K562 (cell line): ENCODE data around the gene EBI3. TPM values are rescaled to one million over a fixed set of nuclear protein-coding genes. Genes with fewer than 3 reads are reported as not detected.

ENCODE experiments used
- GTF2A2 ChIP-seq: IDR thresholded peaks from 2 replicates; pipeline ENCODE4 v1.6.1; 2016; ENCODE audit warnings: mild to moderate bottlenecking, missing genetic modification characterization, missing compliant biosample characterization
- IRF2 ChIP-seq: sonication (generic); formaldehyde crosslinking; IDR thresholded peaks from 2 replicates; pipeline ENCODE4 v1.8.1; 2022; ENCODE audit warnings: mild to moderate bottlenecking, missing genetic modification reagents
- KDM1A ChIP-seq, 2 experiments: fragments of 450-650 bp; IDR thresholded peaks; 2 replicates each; pipeline ENCODE4 v1.6.1; 2016; ENCODE audit warnings: mild to moderate bottlenecking in 2 of 2
- KLF13 ChIP-seq: fragments of 450-650 bp; IDR thresholded peaks from 2 replicates; pipeline ENCODE4 v1.6.1; 2016; ENCODE audit warnings: missing genetic modification characterization, low read depth, mild to moderate bottlenecking, missing compliant biosample characterization, moderate library complexity, borderline replicate concordance
- MTA1 ChIP-seq: fragments of 450-650 bp; IDR thresholded peaks from 2 replicates; pipeline ENCODE4 v1.6.1; 2017; ENCODE audit warnings: borderline replicate concordance
- NUFIP1 ChIP-seq: fragments of 450-650 bp; IDR thresholded peaks from 2 replicates; pipeline ENCODE4 v1.6.1; 2018; ENCODE audit not compliant: partially characterized antibody
- PCBP1 ChIP-seq: fragments of 200-400 bp; formaldehyde crosslinking; IDR thresholded peaks from 2 replicates; pipeline ENCODE4 v1.6.1; 2018; ENCODE audit warnings: mild to moderate bottlenecking, low read depth, low read length; ENCODE audit not compliant: poor library complexity, severe bottlenecking
- PHF21A ChIP-seq: fragments of 450-650 bp; IDR thresholded peaks from 2 replicates; pipeline ENCODE4 v1.6.1; 2017; ENCODE audit warnings: low read depth, borderline replicate concordance
- POLR3G ChIP-seq: IDR thresholded peaks from 2 replicates; pipeline ENCODE4 v1.6.1; 2011; ENCODE audit not compliant: insufficient read length, insufficient replicate concordance; ENCODE audit errors: extremely low read depth
- STAG1 ChIP-seq: sonication (generic); formaldehyde crosslinking; IDR thresholded peaks from 2 replicates; pipeline ENCODE4 v1.5.0; 2020; ENCODE audit warnings: missing genetic modification reagents, borderline replicate concordance
- ZNF133 ChIP-seq: fragments of 250-450 bp; sonication (Bioruptor Pico); IDR thresholded peaks from 2 replicates; pipeline ENCODE4 v1.4.0; 2020; ENCODE audit warnings: mild to moderate bottlenecking
- ZNF644 ChIP-seq: fragments of 200-800 bp; sonication (Bioruptor generic); IDR thresholded peaks from 2 replicates; pipeline ENCODE4 v1.6.1; 2016; ENCODE audit warnings: low read depth, missing genetic modification characterization, missing compliant biosample characterization
- ZNF717 ChIP-seq: fragments of 250-450 bp; sonication (Bioruptor Pico); IDR thresholded peaks from 2 replicates; pipeline ENCODE4 v1.5.0; 2021
- polyA plus RNA-seq, 8 experiments: library from polyadenylated mRNA; depleted of rRNA in 4 of 8; stranded (reverse) in 5 of 8; unstranded in 3 of 8; fragments of >200 nt; fragmentation: Nextera tagmentation in 2 of 8; fragmentation: Illumina TruSeq in 1 of 8; extraction: Ambion mirVana in 2 of 8; extraction: Trizol in 1 of 8; gene quantifications; 2 replicates each; pipeline versions ENCODE4 v1.2.1 to v1.2.3, GENCODE V29; 2011 to 2014; ENCODE audit warnings: inconsistent platforms in 1 of 8, missing spikeins in 1 of 8
- total RNA-seq, 7 experiments: library from RNA; depleted of rRNA in 6 of 7; stranded (reverse); fragments of >200 nt in 6 of 7; fragmentation: Illumina TruSeq in 2 of 7; extraction: Trizol in 2 of 7; gene quantifications; 2 replicates each; pipeline versions ENCODE4 v1.2.1 to v1.2.3, GENCODE V29; 2011 to 2021; ENCODE audit warnings: low replicate concordance in 1 of 7
- TF ChIP-seq, protein P1 (sequence below): fragments of 200-600 bp; sonication (generic); IDR thresholded peaks from one replicate; pipeline ENCODE4 v1.6.1; 2012; ENCODE audit warnings: mild to moderate bottlenecking, low read depth, low read length, inconsistent platforms
- TF ChIP-seq, protein P2 (sequence below): fragments of 450-650 bp; formaldehyde crosslinking; IDR thresholded peaks from 2 replicates; pipeline ENCODE4 v1.4.0; 2020; ENCODE audit warnings: mild to moderate bottlenecking, mixed read lengths

The EBI3 gene
- total and polyA plus RNA-seq, 9 of the 15 experiments (the other 6 are each of a cell fraction or from before 2014, with no cell fraction given) = 0.08 to 0.35 (median 0.22) TPM; not detected in 6

DNA sequence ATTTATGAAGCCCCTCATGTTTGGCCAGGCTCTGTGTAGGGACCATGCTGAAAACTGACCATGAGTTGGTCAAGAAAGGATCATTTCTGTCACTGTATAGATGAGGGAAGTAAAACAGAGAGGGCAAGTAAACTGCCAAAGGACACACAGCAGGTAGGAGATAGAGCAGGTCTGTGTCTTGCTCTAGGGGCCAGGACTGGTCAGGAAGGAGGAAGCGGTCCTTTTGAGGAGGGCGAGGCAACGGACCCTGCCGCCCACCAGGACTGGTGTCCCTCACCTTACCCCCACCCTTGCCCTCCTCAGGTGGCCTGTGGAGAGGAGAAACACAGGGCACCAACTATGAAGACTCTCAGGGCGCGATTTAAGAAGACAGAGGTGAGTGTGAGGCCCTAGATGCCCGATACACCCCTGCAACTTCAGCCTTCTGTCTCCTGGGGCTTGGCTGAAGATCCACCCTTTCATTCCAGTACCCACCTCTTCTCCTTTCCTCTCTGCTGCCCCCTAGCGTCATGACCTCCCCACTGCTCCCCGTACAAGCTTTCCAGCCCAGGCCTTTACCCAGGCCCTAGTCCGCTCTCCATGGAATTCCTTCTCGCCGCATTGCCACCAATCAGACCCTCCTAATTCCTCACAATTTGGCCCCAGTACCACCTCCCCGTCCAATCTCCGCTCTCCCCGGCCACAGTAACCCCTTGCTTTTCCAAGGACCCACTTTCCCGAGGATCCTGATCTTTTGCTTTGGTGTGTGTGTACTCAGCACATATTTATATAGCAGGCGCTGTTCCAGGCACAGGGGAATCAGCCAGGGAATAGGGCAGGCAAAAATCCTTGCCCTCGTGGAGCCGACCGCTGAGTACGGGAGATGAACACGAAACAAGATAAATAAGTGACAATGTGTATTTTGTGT is 43.0 kb upstream of the EBI3 start (continued):
- no peak for TF ChIP-seq IRF2 (CRISPR knock-in tag)
- TF ChIP-seq, protein P1, sequence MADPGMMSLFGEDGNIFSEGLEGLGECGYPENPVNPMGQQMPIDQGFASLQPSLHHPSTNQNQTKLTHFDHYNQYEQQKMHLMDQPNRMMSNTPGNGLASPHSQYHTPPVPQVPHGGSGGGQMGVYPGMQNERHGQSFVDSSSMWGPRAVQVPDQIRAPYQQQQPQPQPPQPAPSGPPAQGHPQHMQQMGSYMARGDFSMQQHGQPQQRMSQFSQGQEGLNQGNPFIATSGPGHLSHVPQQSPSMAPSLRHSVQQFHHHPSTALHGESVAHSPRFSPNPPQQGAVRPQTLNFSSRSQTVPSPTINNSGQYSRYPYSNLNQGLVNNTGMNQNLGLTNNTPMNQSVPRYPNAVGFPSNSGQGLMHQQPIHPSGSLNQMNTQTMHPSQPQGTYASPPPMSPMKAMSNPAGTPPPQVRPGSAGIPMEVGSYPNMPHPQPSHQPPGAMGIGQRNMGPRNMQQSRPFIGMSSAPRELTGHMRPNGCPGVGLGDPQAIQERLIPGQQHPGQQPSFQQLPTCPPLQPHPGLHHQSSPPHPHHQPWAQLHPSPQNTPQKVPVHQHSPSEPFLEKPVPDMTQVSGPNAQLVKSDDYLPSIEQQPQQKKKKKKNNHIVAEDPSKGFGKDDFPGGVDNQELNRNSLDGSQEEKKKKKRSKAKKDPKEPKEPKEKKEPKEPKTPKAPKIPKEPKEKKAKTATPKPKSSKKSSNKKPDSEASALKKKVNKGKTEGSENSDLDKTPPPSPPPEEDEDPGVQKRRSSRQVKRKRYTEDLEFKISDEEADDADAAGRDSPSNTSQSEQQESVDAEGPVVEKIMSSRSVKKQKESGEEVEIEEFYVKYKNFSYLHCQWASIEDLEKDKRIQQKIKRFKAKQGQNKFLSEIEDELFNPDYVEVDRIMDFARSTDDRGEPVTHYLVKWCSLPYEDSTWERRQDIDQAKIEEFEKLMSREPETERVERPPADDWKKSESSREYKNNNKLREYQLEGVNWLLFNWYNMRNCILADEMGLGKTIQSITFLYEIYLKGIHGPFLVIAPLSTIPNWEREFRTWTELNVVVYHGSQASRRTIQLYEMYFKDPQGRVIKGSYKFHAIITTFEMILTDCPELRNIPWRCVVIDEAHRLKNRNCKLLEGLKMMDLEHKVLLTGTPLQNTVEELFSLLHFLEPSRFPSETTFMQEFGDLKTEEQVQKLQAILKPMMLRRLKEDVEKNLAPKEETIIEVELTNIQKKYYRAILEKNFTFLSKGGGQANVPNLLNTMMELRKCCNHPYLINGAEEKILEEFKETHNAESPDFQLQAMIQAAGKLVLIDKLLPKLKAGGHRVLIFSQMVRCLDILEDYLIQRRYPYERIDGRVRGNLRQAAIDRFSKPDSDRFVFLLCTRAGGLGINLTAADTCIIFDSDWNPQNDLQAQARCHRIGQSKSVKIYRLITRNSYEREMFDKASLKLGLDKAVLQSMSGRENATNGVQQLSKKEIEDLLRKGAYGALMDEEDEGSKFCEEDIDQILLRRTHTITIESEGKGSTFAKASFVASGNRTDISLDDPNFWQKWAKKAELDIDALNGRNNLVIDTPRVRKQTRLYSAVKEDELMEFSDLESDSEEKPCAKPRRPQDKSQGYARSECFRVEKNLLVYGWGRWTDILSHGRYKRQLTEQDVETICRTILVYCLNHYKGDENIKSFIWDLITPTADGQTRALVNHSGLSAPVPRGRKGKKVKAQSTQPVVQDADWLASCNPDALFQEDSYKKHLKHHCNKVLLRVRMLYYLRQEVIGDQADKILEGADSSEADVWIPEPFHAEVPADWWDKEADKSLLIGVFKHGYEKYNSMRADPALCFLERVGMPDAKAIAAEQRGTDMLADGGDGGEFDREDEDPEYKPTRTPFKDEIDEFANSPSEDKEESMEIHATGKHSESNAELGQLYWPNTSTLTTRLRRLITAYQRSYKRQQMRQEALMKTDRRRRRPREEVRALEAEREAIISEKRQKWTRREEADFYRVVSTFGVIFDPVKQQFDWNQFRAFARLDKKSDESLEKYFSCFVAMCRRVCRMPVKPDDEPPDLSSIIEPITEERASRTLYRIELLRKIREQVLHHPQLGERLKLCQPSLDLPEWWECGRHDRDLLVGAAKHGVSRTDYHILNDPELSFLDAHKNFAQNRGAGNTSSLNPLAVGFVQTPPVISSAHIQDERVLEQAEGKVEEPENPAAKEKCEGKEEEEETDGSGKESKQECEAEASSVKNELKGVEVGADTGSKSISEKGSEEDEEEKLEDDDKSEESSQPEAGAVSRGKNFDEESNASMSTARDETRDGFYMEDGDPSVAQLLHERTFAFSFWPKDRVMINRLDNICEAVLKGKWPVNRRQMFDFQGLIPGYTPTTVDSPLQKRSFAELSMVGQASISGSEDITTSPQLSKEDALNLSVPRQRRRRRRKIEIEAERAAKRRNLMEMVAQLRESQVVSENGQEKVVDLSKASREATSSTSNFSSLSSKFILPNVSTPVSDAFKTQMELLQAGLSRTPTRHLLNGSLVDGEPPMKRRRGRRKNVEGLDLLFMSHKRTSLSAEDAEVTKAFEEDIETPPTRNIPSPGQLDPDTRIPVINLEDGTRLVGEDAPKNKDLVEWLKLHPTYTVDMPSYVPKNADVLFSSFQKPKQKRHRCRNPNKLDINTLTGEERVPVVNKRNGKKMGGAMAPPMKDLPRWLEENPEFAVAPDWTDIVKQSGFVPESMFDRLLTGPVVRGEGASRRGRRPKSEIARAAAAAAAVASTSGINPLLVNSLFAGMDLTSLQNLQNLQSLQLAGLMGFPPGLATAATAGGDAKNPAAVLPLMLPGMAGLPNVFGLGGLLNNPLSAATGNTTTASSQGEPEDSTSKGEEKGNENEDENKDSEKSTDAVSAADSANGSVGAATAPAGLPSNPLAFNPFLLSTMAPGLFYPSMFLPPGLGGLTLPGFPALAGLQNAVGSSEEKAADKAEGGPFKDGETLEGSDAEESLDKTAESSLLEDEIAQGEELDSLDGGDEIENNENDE = no peak
- TF ChIP-seq GTF2A2 (tag) = no peak
- no peak for TF ChIP-seq KLF13 (tag)
- TF ChIP-seq NUFIP1 = no peak
- no peak; the same call in 1 of the 2 replicates for TF ChIP-seq STAG1 (CRISPR knock-in tag)
- TF ChIP-seq, protein P2, sequence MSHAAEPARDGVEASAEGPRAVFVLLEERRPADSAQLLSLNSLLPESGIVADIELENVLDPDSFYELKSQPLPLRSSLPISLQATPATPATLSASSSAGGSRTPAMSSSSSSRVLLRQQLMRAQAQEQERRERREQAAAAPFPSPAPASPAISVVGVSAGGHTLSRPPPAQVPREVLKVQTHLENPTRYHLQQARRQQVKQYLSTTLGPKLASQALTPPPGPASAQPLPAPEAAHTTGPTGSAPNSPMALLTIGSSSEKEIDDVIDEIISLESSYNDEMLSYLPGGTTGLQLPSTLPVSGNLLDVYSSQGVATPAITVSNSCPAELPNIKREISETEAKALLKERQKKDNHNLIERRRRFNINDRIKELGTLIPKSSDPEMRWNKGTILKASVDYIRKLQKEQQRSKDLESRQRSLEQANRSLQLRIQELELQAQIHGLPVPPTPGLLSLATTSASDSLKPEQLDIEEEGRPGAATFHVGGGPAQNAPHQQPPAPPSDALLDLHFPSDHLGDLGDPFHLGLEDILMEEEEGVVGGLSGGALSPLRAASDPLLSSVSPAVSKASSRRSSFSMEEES (CRISPR knock-in tag) = no peak
- no peak for TF ChIP-seq PCBP1
- no peak for TF ChIP-seq POLR3G
- TF ChIP-seq PHF21A = no peak
- no peak for TF ChIP-seq ZNF644 (tag)
- TF ChIP-seq MTA1 = peak; percentile 34; the same call in 1 of the 2 replicates
- no peak for TF ChIP-seq ZNF133 (CRISPR knock-in tag)
- TF ChIP-seq KDM1A (IDR thresholded peaks at IDR 0.05) = peak in 1 of 2 experiments; percentile 68; a peak in 2 of 4 replicates
- TF ChIP-seq ZNF717 (CRISPR knock-in tag) = no peak
